ENCODE measurements around the gene FREY1. TPM values are rescaled to one million over a fixed set of nuclear protein-coding genes. Genes with fewer than 3 reads are reported as not detected.

FREY1 gene
- total and polyA plus RNA-seq, 2 of the 8 experiments (the other 6 are each of a cell fraction or from before 2014, with no cell fraction given): 0.32 to 1.1 TPM

DNA sequence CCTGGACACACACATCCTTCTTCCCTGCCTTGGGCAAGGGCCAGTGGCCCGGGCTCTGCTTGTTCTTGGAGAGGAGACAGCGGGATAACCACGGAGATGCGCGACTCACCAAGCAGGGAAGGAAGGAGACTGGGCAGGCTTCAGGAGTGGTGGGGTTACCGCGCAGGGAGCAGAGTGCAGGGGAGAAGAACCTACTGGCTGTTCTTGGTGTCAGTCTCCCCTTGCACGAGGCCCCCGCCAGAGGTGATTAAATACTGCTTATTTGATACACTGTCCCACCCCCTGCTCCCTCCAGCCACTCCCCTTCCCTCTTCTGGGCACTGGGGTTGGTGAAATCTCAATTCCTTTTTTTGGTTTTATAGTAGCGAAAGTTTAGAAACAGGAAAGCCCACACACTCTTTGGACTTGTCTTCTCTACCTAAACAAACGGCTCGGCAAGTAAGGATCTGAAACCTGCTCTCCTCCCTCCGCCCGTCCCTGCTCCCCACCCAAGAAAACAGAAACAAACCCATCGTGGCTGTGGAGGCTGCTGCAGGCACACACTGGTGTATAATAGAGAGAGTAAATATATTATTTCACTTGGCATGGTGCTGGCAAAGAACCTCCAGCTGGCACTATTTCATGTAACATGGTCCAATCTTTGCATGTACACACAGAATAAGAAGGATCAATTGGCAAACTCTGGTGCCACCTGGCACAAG, 26.2 kb upstream of the FREY1 start:
- ChIA-PET POLR2A (ENCODE audit: partially characterized antibody) (interaction anchor here (0.8 to 13.6 kb wide), 2 partner anchors 10 to 12 kb away, joined by 3 to 115 read pairs; partner anchors contain the start of gene LARGE2), CTCF (ENCODE audit: partially characterized antibody) (interaction anchor here (0.9 to 2.4 kb wide), 2 partner anchors 73 to 118 kb away, joined by 3 to 8 read pairs; no protein-coding TSS in a partner anchor)
- Histone ChIP-seq H3K79me2 (ENCODE audit: control insufficient read depth in 1 of 2, insufficient read depth in 2 of 2, low read length in 2 of 2) (no peaks in the 10 kb centered on the region), H2BK120ac (replicated peaks; ENCODE audit: low read depth, low read length) (no peak overlapping the region), H3K18ac (ENCODE audit: extremely low read depth, low read length) (no peak overlapping the region), H4K20me1 (replicated peaks in 1 of 2; ENCODE audit: control insufficient read depth in 1 of 2, insufficient read depth in 2 of 2, low read length in 2 of 2) (peaks cover 0 to 5% of the 10 kb centered on the region in 2 experiments), H3K4me3 (ENCODE audit: extremely low read depth in 1 of 4, insufficient read depth in 2 of 4, low read depth in 3 of 4, low read length in 4 of 4) (no peak overlapping the region), H4K91ac (replicated peaks; ENCODE audit: insufficient read length, low read length) (no peak overlapping the region), H4K5ac (ENCODE audit: insufficient read length, low read depth, low read length) (no peak overlapping the region), H2BK15ac (ENCODE audit: low read length) (no peak overlapping the region), H3K23ac (ENCODE audit: insufficient read length) (no peak overlapping the region), H2BK5ac (ENCODE audit: low read depth, low read length) (no peak overlapping the region; the same call in 1 of the 2 replicates), H3K27me3 (replicated peaks in 1 of 4; ENCODE audit: control insufficient read depth in 3 of 4, extremely low read depth in 1 of 4, insufficient read depth in 3 of 4, low read length in 3 of 4) (no peaks in the 10 kb centered on the region), H3K14ac (ENCODE audit: insufficient read length) (no peak overlapping the region), H3K4me1 (replicated peaks in 1 of 4; ENCODE audit: control insufficient read depth in 3 of 4, insufficient read depth in 4 of 4, low read length in 3 of 4) (peaks cover 0 to 5% (median 0%) of the 10 kb centered on the region in 4 experiments; a peak in 1 of 7 replicates), H3K27ac (ENCODE audit: low read depth, low read length) (no peak overlapping the region), H3K79me1 (ENCODE audit: low read depth, low read length) (no peaks in the 10 kb centered on the region; the same call in 1 of the 2 replicates), H3K4me2 (ENCODE audit: insufficient read depth in 1 of 2, low read depth in 2 of 2, low read length in 2 of 2) (no peak overlapping the region), H2AK5ac (ENCODE audit: low read depth, low read length) (no peak overlapping the region), H2AFZ (ENCODE audit: low read length) (no peak overlapping the region), H3K23me2 (ENCODE audit: low read depth, low read length) (no peaks in the 10 kb centered on the region), H2BK20ac (ENCODE audit: low read length) (no peak overlapping the region), H3K9ac (replicated peaks in 1 of 4; ENCODE audit: extremely low read depth in 1 of 4, low read depth in 3 of 4, low read length in 3 of 4) (no peak overlapping the region), H3K9me3 (ENCODE audit: insufficient read depth in 2 of 2, low read depth in 1 of 2, low read length in 1 of 2) (no peaks in the 10 kb centered on the region), H3K4ac (replicated peaks; ENCODE audit: insufficient read length, low read depth, low read length) (no peak overlapping the region), H4K8ac (ENCODE audit: extremely low read depth, insufficient read depth, low read length) (no peak overlapping the region), H3K56ac (replicated peaks; ENCODE audit: insufficient read length, low read depth, low read length) (no peak overlapping the region), H3K36me3 (ENCODE audit: control insufficient read depth in 2 of 4, insufficient read depth in 4 of 4, low read length in 3 of 4) (peaks cover 9 to 32% (median 17%) of the 10 kb centered on the region in 4 experiments; a peak in 7 of 8 replicates), H2BK12ac (ENCODE audit: low read depth, low read length) (no peak overlapping the region)
- 92% methylated on average over 15 of the region's 15 CpGs; no CpG with 5 or more reads in 1 of the 2 experiments for WGBS, 2 experiments (ENCODE audit: extremely low coverage in 1 of 2, insufficient coverage in 1 of 2, insufficient read length in 1 of 2, insufficient replicate concordance in 2 of 2, low coverage in 1 of 2, low lambda C conversion rate in 2 of 2, missing lambda C conversion rate in 1 of 2)
- FAIRE-seq (no peak), DNase-seq (ENCODE audit: low read depth in 1 of 2, low spot score in 2 of 2) (no peak)
- TF ChIP-seq HDAC6 (IDR thresholded peaks at IDR 0.05; ENCODE audit: low read depth, low read length) (no peak), FOSL1 (IDR thresholded peaks at IDR 0.05; ENCODE audit: insufficient read depth, low read depth, low read length) (no peak), BACH1 (IDR thresholded peaks at IDR 0.05; ENCODE audit: low read length) (no peak), MAFK (IDR thresholded peaks at IDR 0.05; ENCODE audit: low read depth, low read length) (no peak), POLR2A (IDR thresholded peaks at IDR 0.05; ENCODE audit: control extremely low read depth in 1 of 2, low read depth in 2 of 2, low read length in 2 of 2) (no peak), POLR2AphosphoS5 (IDR thresholded peaks at IDR 0.05; ENCODE audit: low read depth, low read length) (no peak), CHD1 (IDR thresholded peaks at IDR 0.05; ENCODE audit: low read depth, low read length) (no peak), KDM1A (IDR thresholded peaks at IDR 0.05; ENCODE audit: borderline replicate concordance, low read length) (no peak), EP300 (IDR thresholded peaks at IDR 0.05; ENCODE audit: borderline replicate concordance in 1 of 2, low read depth in 2 of 2, low read length in 2 of 2) (no peak)
- TF ChIP-seq, protein P1, sequence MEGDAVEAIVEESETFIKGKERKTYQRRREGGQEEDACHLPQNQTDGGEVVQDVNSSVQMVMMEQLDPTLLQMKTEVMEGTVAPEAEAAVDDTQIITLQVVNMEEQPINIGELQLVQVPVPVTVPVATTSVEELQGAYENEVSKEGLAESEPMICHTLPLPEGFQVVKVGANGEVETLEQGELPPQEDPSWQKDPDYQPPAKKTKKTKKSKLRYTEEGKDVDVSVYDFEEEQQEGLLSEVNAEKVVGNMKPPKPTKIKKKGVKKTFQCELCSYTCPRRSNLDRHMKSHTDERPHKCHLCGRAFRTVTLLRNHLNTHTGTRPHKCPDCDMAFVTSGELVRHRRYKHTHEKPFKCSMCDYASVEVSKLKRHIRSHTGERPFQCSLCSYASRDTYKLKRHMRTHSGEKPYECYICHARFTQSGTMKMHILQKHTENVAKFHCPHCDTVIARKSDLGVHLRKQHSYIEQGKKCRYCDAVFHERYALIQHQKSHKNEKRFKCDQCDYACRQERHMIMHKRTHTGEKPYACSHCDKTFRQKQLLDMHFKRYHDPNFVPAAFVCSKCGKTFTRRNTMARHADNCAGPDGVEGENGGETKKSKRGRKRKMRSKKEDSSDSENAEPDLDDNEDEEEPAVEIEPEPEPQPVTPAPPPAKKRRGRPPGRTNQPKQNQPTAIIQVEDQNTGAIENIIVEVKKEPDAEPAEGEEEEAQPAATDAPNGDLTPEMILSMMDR (IDR thresholded peaks at IDR 0.05; ENCODE audit: control extremely low read depth in 1 of 3, insufficient read depth in 1 of 3, low read depth in 1 of 3, low read length in 3 of 3): no peak
